GM21367 (cell line): Measurements from ENCODE around the gene NUDT5.
"Not testable (repeated sequence)": the region's sequence is repeated elsewhere in the genome, so short reads cannot be mapped to it uniquely, and the experiment has no call there.

Source experiments
- ATAC-seq: cut with Tn5 transposase; IDR thresholded peaks from one replicate; pipeline ENCODE4 v1.9.1; 2021; ENCODE audit not compliant: unreplicated experiment

The NUDT5 gene

DNA sequence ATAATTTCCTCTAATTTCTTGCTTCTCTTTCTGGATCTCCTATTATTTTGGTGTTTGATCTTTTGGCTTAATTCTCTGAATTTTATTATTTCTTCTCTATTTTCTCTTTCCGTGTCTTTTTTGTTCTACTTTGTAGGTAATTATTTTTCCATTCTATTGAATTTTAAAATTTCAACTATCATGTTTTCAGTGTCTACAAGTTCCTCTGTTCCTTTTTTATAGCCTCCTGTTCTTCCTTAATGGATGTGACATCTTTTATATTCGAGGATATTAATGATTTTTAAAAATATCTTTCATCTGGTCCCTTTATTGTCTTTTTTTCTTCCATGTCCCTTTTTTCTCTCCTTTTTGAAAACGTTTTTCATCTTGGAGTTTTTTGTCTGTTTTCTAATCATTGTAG is 11.4 kb upstream of the NUDT5 start:
- ATAC-seq: no peak

DNA sequence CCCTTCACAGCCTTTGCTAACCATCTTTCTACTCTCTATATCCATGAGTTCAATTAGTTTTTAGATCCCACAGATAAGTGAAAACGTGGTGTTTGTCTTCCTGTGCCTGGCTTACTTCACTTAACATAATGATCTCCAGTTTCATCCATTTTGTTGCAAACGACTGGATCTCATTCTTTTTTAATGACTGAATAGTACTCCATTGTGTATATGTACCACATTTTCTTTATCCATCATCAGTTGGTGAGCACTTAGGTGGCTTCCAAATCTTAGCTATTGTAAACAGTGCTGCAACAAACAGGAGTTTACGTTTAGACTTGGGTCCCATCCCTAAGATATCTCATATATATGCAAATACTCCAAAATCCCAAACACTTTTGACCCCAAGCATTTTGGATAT is 9.4 kb upstream of the NUDT5 start:
- no peak for ATAC-seq

DNA sequence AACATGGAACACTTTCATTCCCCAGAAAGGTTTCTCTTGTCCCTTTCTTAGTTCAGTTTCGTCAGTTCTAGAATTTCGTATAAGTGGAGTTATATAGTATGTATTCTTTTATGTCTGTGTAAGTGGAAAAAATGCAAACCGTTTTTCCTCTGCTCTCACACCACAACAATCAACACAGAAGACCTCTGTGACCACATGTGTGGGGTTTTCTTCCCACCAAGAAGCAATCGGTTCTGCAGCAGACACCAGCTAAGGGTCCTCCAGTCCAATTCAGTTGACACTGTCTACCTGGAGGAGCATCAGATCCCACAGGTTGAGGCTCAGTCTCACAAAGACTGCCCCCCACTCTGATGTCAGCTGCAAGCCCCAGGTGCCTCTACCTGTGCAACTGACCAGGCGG is 6.5 kb upstream of the NUDT5 start:
- ATAC-seq: no peak

DNA sequence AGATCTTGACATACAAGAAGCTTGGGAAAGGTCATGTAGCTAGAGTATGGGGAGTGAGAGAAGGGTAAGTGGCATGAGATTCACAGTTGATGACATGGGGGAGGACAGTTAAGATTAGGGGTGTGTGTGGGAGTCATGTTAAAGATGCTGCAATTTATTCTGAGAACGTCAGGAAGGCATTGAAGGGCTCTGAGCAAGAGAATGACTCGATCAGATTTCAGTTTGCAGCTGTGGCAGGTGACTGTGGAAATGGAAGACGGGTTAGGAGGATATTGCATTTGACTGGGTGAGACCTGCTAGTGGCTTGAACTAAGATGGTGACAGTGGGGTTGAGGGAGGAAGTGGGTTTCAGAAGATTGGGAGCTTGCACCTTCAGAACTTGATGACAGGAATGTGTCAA is 5.9 kb upstream of the NUDT5 start:
- ATAC-seq: no peak

DNA sequence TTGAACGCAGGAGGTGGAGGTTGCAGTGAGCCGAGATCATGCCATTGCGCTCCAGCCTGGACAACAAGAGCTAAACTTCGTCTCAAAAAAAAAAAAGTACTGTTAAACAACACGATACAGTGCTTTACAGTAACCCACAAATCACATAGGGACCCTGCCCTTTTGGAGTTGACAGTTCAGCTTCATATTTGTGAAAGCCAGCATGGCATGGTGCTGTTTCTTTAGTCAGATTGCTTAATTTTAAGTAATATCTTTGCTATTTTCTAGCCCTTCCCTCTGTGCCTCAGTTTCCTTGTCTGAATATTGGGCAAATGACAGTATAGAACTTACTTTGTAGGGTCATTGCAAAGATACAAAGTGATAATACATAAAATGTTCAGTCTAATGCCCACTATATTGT is 5.2 kb upstream of the NUDT5 start:
- ATAC-seq: no peak

DNA sequence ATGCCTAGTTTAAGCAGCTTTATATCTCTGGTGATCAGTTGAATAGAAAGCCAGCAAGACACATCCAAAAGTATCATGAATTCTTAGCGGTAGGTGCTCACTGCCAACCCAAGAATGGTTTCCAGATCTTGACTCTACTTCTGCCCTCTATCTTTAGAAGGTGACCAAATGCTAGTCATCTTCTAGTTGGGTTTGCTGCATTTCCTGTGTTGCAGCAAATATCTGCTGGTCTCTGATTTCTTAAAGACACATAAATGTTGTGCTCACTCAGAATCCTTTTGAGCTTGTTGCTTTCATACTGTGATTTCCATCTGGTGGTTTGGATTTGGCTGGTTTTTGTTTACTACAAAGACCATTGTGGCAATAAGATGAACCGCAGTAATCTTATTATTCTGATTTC is 2.5 kb upstream of the NUDT5 start:
- no peak for ATAC-seq

DNA sequence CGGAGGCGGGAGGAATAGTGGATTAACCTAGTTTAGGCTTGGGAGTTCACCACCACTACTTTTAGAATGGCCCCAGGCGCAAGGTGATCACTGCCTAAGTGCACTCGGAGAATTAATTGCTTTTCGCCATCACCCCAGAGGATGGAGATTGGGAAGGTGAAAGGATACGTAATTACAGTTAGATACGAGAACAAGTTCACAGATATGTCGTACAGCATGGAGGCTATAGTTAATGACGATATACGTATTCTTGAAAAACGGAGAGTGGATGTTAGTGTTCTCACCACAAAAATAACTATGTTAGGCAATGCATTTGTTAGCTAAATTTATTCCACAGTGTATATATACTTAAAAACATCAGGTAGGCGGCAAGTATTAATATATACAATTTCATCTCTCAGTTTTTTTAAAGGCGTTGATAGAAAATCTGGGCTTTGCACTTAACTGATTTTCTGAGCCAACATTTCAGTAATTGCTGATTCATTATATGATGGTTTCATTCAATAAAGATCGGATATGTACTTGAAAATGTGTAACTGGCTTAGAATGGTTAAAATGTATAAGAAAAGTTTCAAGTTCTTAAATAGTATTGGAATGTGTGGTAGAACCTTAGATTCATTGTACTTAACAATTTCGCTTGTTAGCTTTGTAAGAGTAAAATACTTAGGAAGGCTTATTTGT is 980 bp upstream of the NUDT5 start:
- ATAC-seq: no peak

DNA sequence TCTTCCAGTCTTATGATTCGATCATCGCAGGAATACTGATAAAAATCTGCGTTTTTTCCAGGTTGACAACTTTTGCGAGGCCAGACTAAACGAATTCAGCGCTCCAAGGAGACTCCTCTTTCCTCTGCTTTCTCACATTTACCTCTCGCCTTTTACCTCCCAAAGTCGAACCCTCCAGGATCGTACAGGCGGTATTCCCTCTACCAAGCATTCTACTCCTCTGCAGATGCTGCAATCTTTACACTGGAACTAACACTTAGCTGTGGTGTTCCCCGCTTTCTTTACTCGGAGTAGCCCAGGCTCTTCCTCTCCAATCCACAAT is 449 bp downstream of the NUDT5 start:
- no peak for ATAC-seq

DNA sequence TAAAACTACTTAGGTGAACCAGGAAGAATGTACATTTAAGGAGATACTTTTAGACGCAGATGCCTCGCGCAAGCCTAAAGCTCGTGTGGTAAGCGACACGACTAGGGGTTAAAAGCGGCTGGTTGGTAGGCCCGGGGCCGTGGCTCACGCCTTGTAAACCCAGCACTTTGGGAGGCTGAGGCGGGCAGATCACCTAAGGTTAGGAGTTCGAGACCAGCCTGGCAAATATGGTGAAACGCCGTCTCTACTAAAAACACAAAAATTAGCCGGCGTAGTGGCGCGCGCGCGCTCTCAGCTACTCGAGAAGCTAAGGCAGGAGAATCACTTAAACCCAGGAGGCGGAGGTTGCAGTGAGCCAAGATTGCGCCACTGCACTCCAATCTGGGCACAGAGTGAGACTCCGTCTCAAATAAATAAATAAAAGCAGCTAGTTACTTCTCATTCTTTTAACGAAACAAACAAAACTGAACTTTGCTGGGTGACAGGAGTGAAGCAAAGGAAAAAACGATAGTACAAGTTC is 879 bp downstream of the NUDT5 start:
- no peak for ATAC-seq

DNA sequence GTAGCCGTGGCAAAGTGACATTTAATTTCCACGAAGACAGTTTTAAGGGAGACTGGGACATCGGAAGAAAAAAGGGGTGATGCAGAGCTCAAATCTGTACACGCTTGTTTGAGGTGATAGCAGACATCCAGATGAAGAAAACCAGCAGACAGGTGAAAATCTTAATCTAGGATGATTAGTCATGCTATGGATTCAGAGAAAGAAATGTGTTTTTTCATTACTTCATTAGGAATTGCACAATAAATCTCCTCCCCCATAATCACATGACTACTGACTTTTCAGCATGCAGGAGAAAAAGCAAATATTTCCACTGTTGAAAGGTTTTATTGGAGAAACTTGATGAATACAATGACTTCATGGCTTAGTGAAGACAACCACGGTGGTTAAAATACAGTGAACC is 2.5 kb downstream of the NUDT5 start:
- no peak for ATAC-seq

DNA sequence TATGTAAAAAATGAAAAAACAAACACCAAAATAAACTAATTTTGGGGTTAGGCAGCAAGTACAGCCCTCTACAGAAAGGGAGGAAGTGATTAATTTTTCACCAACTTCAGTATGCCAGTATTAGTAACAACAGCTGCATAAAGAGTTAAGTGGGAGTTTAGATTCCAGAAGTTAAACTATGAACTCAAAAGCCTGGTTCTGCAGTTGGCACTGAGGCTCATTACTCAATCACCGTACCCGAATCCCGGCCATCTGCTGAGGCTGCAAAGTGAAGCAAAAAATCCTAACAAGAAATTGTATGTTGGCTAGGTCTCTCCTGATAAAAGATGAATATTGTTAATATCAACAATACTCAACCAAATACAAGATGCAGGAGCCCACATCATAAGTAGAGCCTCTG is 4.0 kb downstream of the NUDT5 start:
- no peak for ATAC-seq

DNA sequence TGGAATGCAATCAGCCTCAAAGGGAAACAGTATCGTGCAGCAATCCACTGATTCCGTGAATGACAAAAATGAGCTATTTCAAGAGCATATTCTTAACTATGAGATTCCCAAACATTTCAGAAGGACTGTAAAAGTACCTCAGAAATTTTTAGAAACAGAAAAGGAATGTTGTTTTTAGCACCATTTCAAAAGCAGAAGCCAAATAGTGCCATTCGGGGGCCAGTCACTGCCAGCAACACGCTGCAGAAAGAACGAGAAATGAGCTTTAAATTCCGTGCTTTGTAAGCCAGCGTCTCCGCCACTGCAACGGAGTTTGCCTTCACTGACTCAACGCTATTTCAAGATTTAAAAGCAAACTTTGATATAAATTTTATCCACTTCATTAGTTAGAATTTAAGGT is 6.3 kb downstream of the NUDT5 start:
- no peak for ATAC-seq

DNA sequence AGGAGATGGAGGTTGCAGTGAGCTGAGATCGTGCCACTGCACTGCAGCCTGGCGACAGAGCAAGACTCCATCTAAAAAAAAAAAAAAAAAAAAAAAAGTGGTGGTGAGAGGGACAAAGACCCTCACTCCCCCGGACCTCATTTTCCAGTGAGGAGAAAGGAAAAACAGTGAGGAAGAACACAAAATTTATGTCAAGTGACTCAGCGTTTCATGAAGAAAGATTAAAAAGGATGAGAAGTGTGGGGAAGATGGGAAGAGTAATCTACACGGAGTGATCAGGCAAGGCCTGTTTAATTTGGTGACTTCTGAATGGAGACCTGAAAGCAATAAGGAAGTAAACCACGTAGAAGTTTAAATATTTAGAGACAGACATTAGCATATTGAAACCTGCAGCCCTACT is 7.0 kb downstream of the NUDT5 start:
- ATAC-seq: no peak

DNA sequence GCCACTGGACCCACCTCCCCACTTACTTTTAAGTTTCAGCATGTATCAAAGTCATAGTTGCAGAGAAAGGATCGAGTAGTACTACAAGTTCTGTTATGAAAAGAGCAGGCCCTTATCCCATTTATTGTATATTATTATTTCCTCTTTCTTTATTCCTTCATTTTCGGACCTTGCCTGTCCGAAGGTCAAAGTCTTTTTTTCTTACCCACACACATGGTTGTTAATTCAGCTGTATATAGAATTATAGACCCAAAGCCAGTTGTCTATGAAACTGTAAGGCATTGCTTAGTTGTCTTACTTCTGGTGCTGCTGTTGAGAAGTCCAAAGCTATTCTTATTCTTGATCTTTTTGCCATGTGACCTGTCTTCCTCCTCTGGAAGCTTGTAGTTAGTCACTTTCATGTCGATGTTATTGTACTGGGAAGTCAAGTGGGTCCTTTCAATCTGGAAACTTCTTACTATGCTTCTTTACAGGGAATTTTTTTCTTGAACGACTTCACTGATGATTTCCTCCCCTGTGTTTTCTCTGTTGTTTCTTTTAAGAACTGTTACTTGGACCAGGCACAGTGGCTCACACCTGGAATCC is 8.3 kb downstream of the NUDT5 start:
- no peak for ATAC-seq

DNA sequence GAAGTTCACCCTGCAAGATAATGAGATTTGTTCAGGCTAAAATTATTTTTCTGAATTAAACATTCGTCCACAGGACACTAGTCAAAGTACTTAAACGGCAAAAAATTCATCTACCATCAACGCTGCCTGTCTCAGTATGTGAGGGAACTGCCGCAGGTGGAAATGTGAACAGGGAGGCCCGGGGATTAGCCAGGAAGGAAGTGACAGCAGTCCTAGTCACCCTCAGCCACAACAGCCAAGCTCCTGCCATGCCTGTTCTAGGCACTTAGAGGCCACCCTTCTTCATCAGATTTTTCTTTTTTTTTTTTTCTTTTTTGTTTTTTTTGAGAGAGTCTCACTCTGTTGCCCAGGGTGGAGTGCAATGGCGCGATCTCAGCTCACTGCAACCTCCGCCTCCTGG is 9.4 kb downstream of the NUDT5 start:
- ATAC-seq: no peak

DNA sequence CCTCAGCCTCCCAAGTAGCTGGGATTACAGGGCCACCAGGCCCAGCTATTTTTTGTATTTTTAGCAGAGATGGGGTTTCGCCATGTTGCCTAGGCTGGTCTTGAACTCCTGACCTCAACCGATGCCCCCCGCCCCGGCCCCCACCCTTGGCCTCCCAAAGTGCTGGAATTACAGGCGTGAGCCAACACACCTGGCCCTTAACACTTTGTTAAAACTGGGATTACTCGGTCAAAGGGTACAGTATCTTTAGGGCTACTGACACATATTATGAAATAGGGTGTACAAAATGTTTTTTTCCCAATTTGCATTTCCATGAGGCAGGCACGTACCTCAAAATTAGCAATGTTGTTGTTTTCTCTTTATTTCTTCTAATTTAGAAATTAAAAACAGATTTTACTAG is 11.5 kb downstream of the NUDT5 start:
- no peak for ATAC-seq

DNA sequence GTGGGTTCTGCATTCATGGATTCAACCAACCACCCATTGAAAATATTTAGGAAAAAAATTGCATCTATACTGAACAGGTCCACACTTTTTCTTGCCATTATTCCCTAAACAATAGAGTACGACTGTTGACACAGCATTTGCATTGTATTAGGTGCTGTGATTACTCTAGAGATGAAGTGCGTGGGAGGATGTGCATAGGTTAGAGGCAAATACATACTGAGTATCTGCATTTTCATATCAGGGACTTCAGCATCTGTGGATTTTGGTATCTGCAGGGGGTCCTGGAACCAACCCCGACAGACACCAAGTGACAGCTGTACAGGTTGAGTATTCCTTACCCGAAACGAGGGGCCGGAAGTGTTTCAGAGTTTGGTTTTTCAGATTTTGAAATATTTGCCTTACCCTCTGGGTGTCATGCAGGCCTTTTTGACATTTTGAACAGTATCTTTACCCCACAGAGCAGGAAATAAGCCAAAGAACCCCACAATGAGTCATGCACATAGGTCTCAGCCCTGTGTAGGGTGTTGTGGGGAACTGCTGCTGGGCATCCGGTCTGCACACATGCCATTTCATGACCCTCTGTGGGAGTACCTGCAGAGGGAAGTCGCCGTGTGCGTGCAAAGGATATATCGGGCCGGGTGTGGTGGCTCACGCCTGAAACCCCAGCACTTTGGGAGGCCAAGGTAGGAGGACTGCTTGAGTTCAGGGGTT is 14.5 kb downstream of the NUDT5 start:
- ATAC-seq: no peak

DNA sequence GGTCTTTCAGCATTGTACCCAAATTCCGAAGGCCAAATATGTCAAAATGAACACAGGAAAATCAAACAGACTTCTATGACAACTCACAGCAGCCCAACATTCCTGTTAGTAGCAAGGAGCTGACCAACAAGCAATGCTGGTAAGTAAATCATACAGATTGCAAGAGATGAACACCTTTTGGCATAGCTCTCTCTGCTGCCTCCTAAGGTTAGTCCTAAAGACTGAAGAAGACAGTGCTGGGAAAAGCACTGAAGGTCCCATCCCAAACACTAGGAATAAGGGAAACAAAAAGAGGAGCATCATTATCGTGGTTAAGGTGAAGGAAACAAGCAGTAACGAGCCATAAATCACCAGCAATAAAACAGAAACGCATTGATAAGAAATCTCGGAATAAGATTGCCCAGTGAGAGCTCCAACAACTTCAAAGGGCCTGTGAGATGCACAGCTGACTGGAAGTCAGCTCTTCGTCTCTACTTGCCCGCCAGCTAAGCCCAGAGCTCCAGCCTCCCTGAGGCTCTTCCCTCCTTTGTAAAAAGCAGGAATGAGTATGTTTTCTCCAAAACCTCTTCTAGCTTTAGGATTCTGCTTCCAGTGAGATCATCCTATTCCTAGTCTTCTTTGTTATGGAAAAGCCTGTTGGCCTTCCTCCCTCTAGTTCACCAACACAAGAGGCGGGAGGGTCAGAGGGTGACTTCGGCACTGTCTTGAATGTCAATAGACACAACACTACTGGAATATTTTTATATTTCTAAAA is 15.3 kb downstream of the NUDT5 start:
- ATAC-seq: no peak

DNA sequence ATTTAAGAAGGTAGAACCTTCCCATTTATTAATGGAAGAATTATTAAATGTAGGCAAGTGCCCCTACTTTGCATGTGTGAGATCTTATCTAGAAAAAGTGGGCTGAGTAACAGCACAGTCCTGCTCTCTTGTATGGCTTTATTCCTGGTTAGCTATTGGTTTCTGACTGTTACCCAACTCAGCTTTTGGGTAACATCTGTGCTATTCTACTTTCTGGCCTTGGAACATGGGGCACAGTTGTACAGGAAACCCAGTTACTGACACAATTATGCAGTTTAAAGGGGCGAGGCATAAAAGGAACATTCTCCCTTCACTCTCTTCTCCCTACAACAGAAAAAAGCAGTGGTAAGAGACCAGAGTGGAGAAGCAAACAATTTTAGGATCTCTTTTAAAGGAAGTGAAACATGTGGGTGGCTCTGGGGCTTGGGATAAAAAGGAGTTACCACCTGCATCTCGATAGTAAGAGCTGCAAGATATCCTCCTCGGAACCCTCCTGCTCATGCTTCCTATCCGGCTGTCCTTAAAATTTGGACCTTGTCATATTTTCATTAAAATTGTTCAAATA is 16.0 kb downstream of the NUDT5 start:
- ATAC-seq: no peak

DNA sequence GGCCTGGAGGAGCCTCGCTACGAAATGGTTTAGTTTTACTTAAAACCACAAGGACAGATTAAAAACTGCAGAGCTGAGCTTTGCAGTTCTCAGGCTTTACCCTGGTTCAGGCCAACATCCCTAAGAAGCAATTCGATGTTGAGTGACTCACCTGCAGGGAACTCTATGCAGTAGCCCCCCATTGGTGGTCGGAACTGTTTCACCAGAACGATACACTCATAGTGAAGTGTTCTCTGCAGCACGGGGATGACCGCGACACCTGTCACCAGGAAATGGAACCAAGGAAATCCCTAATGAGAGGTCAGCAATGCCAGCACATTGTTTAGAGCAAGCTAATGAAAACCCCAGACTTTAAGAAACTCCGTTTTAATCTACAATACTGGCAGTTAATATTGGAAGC is 18.0 kb downstream of the NUDT5 start:
- no peak for ATAC-seq

DNA sequence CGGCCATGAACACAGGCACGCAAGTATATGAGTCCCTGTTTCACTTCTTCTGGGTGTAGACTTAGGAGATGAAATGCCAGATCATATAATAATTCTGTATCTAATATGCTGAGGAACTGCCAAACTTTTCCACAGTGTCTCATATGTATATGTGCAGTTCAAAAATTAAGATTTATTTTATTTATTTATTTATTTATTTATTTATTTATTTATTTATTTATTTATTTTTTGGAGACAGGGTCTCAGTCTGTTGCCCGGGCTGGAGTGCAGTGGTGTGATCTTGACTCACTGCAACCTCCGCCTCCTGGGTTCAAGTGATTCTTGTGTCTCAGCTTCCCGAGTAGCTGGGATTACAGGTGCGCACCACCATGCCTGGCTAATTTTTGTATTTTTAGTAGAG is 24.2 kb downstream of the NUDT5 start:
- ATAC-seq: not testable (repeated sequence)
